MCF 10A (cell line): Measurements from ENCODE around the gene PARP8. TPM values are rescaled to one million over a fixed set of nuclear protein-coding genes. Genes with fewer than 3 reads are reported as not detected.

ENCODE experiments used
- BruUV-seq: library from RNA; stranded (reverse); fragments of 400-500 nt; replicated peaks from 2 replicates; lab custom pipeline; 2021; lab: Mats Ljungman, UMichigan
- CTCF ChIA-PET: fragments of 300-600 bp; sonication (Branson Sonifier 250); formaldehyde crosslinking; extraction: SDS; loops from one replicate; lab custom pipeline; 2021; ENCODE audit warnings: antibody characterized with exemption, inconsistent platforms; lab: Yijun Ruan, JAX
- POLR2A ChIA-PET: fragments of 300-600, 350-650 bp; sonication (Branson Sonifier 250); formaldehyde crosslinking; extraction: SDS; loops from one replicate; lab custom pipeline; 2020; ENCODE audit warnings: antibody characterized with exemption, inconsistent platforms; lab: Yijun Ruan, JAX
- DNase-seq: peaks from one replicate; pipeline ENCODE4 v3.0.0-alpha.2; 2018; ENCODE audit not compliant: unreplicated experiment
- H3K27ac Mint-ChIP-seq: one replicate; pipeline ENCODE4 v1.8.0; 2022; ENCODE audit warnings: mild to moderate bottlenecking, low read depth, mixed read lengths; ENCODE audit not compliant: unreplicated experiment
- H3K27me3 Mint-ChIP-seq: one replicate; pipeline ENCODE4 v1.8.0; 2022; ENCODE audit warnings: mixed read lengths; ENCODE audit not compliant: insufficient read depth, unreplicated experiment
- H3K36me3 Mint-ChIP-seq: one replicate; pipeline ENCODE4 v1.8.0; 2022; ENCODE audit warnings: mild to moderate bottlenecking, moderate library complexity, mixed read lengths; ENCODE audit not compliant: insufficient read depth, unreplicated experiment
- H3K4me1 Mint-ChIP-seq: one replicate; pipeline ENCODE4 v1.8.0; 2022; ENCODE audit warnings: mixed read lengths; ENCODE audit not compliant: insufficient read depth, unreplicated experiment
- H3K4me3 Mint-ChIP-seq: one replicate; pipeline ENCODE4 v1.8.0; 2022; ENCODE audit warnings: mild to moderate bottlenecking, moderate library complexity, mixed read lengths; ENCODE audit not compliant: unreplicated experiment
- H3K9me3 Mint-ChIP-seq: one replicate; pipeline ENCODE4 v1.8.0; 2022; ENCODE audit warnings: mixed read lengths; ENCODE audit not compliant: unreplicated experiment
- CTCF ChIP-seq: fragments of 200-600 bp; IDR thresholded peaks from one replicate; pipeline ENCODE4 v1.8.0; 2022; ENCODE audit warnings: antibody characterized with exemption, mild to moderate bottlenecking; ENCODE audit not compliant: unreplicated experiment
- intact Hi-C: fragments of 100-400 bp; cut with micrococcal nuclease; formaldehyde crosslinking; loops from 2 replicates; pipeline ENCODE4 v1.14.1; 2022
- total RNA-seq: library from RNA; stranded (reverse); gene quantifications from 2 replicates; pipeline ENCODE4 v1.2.3, GENCODE V29; 2022

PARP8 gene
- total RNA-seq, 1 experiment from 2014 or later, result 31.2 TPM

- H3K27me3 Mint-ChIP-seq, result no peaks in the 10 kb centered on the region
Observed at GRCh38 chr5:50646591-50646990, 19.8 kb upstream of the PARP8 start.

GRCh38 chr5:50647726-50648125, 18.7 kb upstream of the PARP8 start:
- no peak overlapping the region for H3K27ac Mint-ChIP-seq
- no peaks in the 10 kb centered on the region for H3K36me3 Mint-ChIP-seq
- H3K4me1 Mint-ChIP-seq, result no peaks in the 10 kb centered on the region
- H3K4me3 Mint-ChIP-seq, result no peak overlapping the region
- CTCF ChIA-PET, result no interaction called here
- H3K9me3 Mint-ChIP-seq, result no peaks in the 10 kb centered on the region
- no peak for TF ChIP-seq CTCF
- POLR2A ChIA-PET, result no interaction called here
- intact Hi-C loops, result no loop called here
- BruUV-seq, result no TSS peak
- DNase-seq, result no peak
- H3K27me3 Mint-ChIP-seq, result no peaks in the 10 kb centered on the region

More at GRCh38 chr5:50646591-50646990, 19.8 kb upstream of the PARP8 start:
- no peaks in the 10 kb centered on the region for H3K36me3 Mint-ChIP-seq
- no peaks in the 10 kb centered on the region for H3K9me3 Mint-ChIP-seq
- H3K27ac Mint-ChIP-seq, result no peak overlapping the region
- no peak for DNase-seq
- H3K4me1 Mint-ChIP-seq, result no peaks in the 10 kb centered on the region
- H3K4me3 Mint-ChIP-seq, result no peak overlapping the region
- ChIA-PET CTCF (no interaction called here), POLR2A (no interaction called here)
- intact Hi-C loops, result no loop called here
- no peak for TF ChIP-seq CTCF
- no TSS peak for BruUV-seq

- intact Hi-C loops, result no loop called here
- Mint-ChIP-seq H3K36me3 (no peaks in the 10 kb centered on the region), H3K27ac (no peak overlapping the region), H3K9me3 (no peaks in the 10 kb centered on the region), H3K4me1 (peaks cover 23% of the 10 kb centered on the region), H3K4me3 (no peak overlapping the region), H3K27me3 (no peaks in the 10 kb centered on the region)
- CTCF ChIA-PET, result no interaction called here
- POLR2A ChIA-PET, result interaction anchor here (0.7 kb wide), 1 partner anchor 13 kb away, joined by 3 read pairs; no protein-coding TSS in a partner anchor
- no peak for DNase-seq
- TF ChIP-seq CTCF, result no peak
- BruUV-seq, result no TSS peak
Observed at GRCh38 chr5:50653946-50654345, 12.5 kb upstream of the PARP8 start.

DNA sequence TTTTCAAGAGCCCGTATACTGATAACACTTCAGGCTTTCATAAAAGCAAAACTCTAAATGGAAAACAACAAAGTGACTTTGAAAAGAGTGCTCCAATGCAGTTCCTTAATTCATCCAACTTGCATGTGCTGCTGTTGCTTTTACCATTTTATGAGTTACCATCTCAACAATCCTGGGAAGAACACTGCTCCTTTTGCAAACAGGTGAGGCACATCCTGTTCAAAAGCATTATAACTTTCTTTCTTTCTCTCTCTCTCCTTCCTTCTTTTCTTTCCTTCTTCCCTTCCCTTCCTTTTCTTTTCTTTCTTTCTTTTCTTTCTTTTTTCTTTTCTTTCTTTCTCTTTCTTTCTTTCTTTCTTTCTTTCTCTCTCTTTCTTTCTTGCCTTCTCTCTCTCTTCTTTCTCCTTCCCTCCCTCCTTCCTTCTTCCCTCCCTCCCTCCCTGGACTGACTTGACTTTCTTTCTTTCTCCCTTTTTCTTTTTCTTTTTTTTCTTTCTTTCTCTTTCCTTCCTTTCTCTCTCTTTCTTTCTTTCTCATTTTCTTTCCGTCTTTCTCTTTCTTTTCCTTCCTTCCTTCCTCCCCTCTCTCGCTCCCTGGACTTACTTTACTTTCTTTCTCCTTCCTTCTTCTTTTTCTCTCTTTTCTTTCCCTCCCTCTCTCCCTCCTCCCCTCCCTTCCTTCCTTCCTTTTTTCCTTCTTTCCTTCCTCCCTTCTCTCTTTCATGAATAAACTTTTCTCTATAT, 11.2 kb upstream of the PARP8 start:
- ChIA-PET POLR2A (interaction anchor here (0.6 to 1.6 kb wide), 6 partner anchors 12 to 214 kb away, joined by 3 to 12 read pairs (median 4); partner anchors contain the start of genes EMB and PARP8), CTCF (interaction anchor here (0.8 kb wide), 1 partner anchor 215 kb away, joined by 3 read pairs; no protein-coding TSS in a partner anchor)
- Mint-ChIP-seq H3K9me3 (no peaks in the 10 kb centered on the region), H3K36me3 (no peaks in the 10 kb centered on the region), H3K4me1 (peaks cover 23% of the 10 kb centered on the region), H3K4me3 (no peak overlapping the region), H3K27me3 (no peaks in the 10 kb centered on the region), H3K27ac (no peak overlapping the region)
- no peak for TF ChIP-seq CTCF
- intact Hi-C loops, result no loop called here
- DNase-seq, result no peak
- no TSS peak for BruUV-seq
